Stimulated activated CD4-positive, alpha-beta T cell treated with anti-CD3 and anti-CD28 coated beads, Interleukin-15, amount 100 ng/mL, for 1 hour (primary cell): Measurements from ENCODE around the gene CDHR3.
"Not testable (repeated sequence)": the region's sequence is repeated elsewhere in the genome, so short reads cannot be mapped to it uniquely, and the experiment has no call there.

Experiments
- DNase-seq, 2 donors: peaks; one replicate each; pipeline ENCODE4 v3.0.0-alpha.2; 2020; ENCODE audit warnings: low read depth in 1 of 2, low spot score in 1 of 2

The CDHR3 gene

GRCh38 chr7:105996860-105997737 is 34.0 kb downstream of the CDHR3 start:
- no peak for DNase-seq

GRCh38 chr7:105999256-105999655 is 36.2 kb downstream of the CDHR3 start:
- no peak for DNase-seq

DNA sequence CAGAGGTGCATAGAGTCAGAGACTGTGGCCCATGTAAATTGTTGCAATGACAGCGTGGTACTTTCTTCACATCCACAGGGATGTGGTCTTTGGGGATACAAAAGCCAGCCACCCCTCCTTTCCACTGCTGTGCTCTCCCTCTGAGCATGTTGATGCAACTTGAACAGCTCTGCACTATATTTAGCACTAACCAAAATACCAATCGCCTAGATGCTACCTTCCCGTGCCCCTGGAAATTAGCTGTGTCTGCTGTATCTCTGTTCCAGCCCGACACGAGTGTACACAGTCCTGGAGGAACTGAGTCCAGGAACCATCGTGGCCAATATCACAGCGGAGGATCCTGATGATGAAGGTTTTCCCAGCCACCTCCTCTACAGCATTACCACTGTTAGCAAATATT is 38.1 kb downstream of the CDHR3 start:
- DNase-seq, result no peak

- DNase-seq, result no peak
Measured at GRCh38 chr7:106001886-106002285, 38.8 kb downstream of the CDHR3 start.

GRCh38 chr7:106003525-106004064 is 40.5 kb downstream of the CDHR3 start:
- DNase-seq, result no peak

DNA sequence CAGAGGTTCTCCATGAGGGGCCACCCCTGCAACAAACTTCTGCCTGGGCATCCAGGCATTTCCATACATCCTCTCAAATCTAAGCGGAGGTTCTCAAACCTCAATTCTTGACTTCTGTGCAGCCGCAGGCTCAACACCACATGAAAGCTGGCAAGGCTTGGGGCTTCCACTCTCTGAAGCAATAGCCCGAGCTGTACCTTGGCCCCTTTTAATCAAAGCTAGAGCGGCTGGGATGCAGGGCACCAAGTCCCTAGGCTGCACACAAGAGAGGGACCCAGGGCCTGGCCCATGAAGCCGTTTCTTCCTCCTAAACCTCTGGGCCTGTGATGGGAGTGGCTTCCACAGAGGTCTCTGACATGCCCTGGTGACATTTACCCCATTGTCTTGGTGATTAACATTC is 43.8 kb downstream of the CDHR3 start:
- no peak for DNase-seq

GRCh38 chr7:106007796-106008195 is 44.7 kb downstream of the CDHR3 start:
- DNase-seq, result not testable (repeated sequence)

GRCh38 chr7:106009503-106010226 is 46.6 kb downstream of the CDHR3 start:
- peak; percentile 61 to 79 for DNase-seq

GRCh38 chr7:106010331-106010730 is 47.3 kb downstream of the CDHR3 start:
- no peak for DNase-seq

- DNase-seq, result no peak
Measured at GRCh38 chr7:106010866-106011265, 47.8 kb downstream of the CDHR3 start.

- DNase-seq, result no peak
Measured at GRCh38 chr7:106012184-106012583, 49.1 kb downstream of the CDHR3 start.

DNA sequence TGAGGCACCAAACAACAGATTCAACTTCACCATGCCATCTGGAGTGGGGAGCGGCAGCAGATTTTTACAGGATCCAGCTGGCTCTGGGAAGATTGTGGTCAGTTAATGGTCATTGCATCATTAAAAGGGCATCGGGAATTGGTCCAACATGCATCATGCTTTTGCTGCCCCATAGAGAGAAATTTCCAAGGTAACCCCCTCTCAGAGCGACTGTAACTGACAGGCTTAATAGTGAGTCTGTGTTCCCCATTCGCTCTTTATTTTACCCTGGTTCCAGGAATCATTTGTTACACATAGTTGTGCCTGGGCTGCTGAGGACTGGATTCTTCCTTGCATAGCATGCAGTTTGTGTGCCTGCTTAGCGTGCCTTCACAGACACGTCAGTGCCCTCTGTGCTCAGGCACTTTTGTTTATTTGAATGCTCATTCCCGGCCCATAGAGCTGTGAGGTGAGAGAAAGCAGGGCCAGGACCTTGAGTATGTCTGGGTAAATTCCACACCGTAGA is 49.9 kb downstream of the CDHR3 start:
- DNase-seq, result no peak

GRCh38 chr7:106015381-106016218 is 52.5 kb downstream of the CDHR3 start:
- DNase-seq, result no peak

- DNase-seq, result no peak
Measured at GRCh38 chr7:106016331-106016730, 53.3 kb downstream of the CDHR3 start.

- no peak for DNase-seq
Measured at GRCh38 chr7:106017657-106018056, 54.6 kb downstream of the CDHR3 start.

- no peak for DNase-seq
Measured at GRCh38 chr7:106018566-106019469, 55.8 kb downstream of the CDHR3 start.

GRCh38 chr7:106019470-106019820 is 56.4 kb downstream of the CDHR3 start:
- DNase-seq, result no peak

DNA sequence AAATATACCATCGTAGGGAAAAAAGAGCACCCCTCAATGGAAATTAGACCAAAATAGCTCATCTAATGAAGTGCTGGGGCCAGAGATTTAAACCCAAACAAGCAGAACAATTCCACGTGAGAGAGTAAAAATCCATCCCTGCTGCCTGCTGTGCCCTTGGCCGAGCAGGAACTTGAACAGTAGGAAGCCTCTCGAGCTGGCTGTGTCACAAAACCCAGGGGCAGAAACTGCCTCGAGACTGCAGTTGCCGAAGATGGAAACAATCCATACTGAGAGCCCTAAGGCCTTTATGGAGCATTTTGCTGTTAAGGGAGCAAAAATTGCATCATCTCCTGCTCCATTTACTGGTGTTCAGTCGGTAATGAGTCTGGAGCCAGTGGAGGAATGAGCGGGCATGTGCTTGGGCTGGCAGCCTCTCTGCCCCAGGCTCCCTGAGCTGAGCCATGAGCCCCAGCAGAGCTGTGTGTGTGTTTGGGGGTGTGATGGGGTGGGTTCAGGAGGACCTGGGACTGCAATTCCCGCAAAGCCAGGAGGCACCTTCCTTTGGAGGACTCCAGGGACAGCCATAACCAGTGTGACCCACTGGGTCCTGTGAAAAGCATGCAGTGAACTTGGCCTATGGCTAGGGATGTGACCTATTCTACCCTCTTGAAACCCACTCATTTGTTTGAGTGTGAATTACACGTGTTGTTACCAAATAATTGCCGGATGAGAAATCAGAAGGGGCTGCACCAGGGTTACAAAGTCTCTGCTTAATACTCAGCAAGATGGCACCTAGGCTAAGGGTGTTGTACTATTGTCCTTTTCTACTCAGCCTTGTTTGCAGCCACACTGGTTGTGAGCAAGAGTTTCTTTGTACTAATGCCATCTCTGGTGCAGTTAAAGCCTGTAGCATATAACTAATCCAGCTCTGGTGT is 58.3 kb downstream of the CDHR3 start:
- DNase-seq, result no peak
